ENCODE measurements around the gene CRYL1. TPM values are rescaled to one million over a fixed set of nuclear protein-coding genes. Genes with fewer than 3 reads are reported as not detected.

Gene CRYL1
- total RNA-seq, 1 experiment from 2014 or later = 22.9 TPM

DNA sequence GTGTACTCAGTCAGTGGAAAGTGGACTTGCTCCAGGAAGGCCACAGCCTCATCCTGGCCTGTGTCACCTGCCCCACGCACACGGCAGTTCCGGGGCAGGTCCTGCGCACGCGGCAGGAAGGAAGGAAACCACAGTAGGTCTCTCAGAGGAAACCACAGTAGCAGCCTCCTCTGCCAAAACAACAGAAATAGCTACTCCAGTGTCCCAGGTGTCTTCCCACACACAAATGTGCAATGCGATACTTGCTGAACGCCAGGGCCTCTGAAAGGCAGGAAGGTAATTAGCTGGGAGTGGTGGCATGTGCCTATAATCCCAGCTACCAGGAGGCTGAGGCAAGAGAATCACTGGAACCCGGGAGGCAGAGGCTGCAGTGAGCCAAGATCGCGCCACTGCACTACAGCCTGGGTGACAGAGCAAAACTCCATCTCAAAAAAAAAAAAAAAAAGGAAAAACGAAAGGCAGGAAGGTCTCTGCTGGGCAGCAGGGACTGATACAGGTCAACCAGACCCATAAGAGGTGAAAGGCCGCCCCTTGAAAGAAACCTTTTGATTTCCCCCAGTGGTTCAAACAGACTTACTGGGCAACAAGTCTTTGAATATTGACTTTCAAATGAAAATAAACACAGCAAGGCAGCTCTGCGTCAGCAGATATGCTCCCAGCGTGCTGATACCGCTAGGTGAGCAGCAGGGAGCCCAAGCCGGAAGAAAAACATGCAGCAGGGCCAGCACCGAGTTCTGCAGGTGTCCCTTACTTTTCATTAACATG, 49.5 kb downstream of the CRYL1 start:
- H3K9me3 ChIP-seq = no peaks in the 10 kb centered on the region
- no peaks in the 10 kb centered on the region for H3K27me3 ChIP-seq
- no peak overlapping the region for H3K4me3 ChIP-seq
- no peaks in the 10 kb centered on the region for H3K36me3 ChIP-seq
- no peak for DNase-seq

DNA sequence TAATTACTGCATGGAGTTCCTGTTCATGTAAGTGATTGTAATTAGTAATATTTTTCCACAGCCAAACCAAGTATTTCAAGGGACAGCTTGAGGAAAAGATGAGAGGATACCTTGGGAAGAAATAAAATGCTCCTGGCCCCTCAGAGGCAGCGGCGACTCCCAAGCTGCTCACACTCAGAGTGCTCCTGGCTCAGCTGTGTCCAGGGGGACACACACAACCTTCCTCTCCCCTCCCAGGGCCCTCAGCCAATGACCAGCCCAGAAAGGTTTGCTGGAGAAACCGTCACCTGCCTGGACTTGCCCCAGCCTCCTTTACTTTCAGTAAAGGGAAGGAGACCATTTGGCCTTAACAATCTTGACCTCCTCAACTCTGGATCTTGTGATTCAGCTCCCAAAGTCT, 51.1 kb downstream of the CRYL1 start:
- Histone ChIP-seq H3K36me3 (no peaks in the 10 kb centered on the region), H3K4me3 (no peak overlapping the region), H3K9me3 (no peaks in the 10 kb centered on the region), H3K27me3 (no peaks in the 10 kb centered on the region)
- DNase-seq = no peak

DNA sequence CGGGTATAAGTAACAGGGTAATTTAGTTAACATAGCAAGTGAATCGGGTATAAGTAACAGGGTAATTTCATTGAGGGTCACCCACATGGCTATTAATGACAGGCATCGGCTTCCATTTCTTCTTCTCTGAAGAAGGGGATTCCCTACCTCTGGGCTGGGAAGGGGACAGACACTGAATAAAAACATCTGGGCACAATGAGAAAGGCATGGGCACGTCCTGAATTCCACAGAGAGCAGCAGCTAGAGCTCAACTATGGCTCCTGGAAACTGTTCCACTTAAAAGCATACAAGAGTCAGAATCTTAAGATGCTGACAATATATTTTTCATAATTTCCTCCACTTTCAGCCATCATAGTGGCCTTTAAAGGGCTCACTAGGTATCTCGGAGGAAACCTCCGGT, 51.8 kb downstream of the CRYL1 start:
- no peaks in the 10 kb centered on the region for H3K9me3 ChIP-seq
- DNase-seq = no peak
- no peaks in the 10 kb centered on the region for H3K36me3 ChIP-seq
- no peaks in the 10 kb centered on the region for H3K27me3 ChIP-seq
- no peak overlapping the region for H3K4me3 ChIP-seq

DNA sequence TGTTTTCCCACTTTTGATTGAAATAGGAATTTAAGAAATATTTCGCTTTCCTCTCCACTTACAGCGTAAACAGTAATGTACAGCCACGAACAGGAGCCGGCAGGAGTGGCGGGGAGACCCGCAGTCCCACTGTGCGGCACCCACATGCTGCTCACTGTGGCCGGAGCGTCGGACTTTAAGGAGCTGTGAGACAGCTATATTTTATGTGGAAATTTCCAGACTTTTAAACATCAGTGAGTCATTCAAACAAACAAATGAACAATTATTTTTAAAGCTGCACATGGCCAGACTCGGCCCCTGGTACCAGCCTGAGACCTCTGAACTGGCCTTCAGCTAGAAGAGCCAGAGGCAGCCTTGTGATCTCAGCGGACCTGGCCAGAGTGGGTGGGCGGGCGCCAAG, 52.5 kb downstream of the CRYL1 start:
- H3K27me3 ChIP-seq = no peaks in the 10 kb centered on the region
- no peak overlapping the region for H3K4me3 ChIP-seq
- DNase-seq = no peak
- H3K9me3 ChIP-seq = no peaks in the 10 kb centered on the region
- H3K36me3 ChIP-seq = no peaks in the 10 kb centered on the region

DNA sequence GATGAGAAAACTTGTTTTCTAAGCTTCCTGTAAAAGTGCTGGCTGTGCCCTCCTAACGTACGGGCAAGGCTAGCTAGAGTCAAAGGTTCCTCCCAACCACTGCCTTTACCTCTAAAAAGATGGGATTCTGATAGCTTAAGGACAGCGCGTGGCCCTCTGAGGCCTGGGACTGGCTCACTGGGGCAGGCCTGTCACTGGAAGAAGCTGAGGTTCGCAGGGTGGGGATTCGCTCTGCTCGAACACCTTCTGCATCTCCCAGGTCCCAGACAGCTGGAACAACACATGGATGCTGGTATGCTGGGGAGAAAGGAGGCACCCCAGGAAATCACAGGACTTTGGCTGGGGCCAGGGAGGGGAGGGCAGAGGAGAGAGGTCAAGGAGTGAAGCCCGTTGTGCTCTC, 53.1 kb downstream of the CRYL1 start:
- DNase-seq = no peak
- no peaks in the 10 kb centered on the region for H3K27me3 ChIP-seq
- no peaks in the 10 kb centered on the region for H3K9me3 ChIP-seq
- no peak overlapping the region for H3K4me3 ChIP-seq
- no peaks in the 10 kb centered on the region for H3K36me3 ChIP-seq

DNA sequence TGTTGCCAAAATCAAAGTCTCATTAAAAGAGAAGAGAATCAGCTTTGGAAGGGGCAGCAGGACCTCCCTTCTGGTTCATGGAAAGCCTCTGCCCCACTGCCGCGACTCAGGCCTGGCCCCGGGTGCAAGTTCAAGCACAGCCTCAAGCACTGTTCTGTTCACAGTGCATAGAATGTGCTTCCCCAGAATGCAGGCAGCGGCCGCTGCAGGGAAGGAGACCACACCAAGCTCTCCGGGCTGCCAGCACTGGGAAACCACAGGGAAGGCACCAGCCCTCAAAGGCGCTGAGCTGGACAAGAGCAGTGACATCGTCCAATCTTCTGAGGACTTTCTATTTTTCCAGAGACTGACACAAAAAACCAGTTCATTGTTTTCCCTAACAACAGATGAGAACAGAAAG, 55.5 kb downstream of the CRYL1 start:
- DNase-seq = no peak
- no peak overlapping the region for H3K4me3 ChIP-seq
- H3K27me3 ChIP-seq = no peaks in the 10 kb centered on the region
- no peaks in the 10 kb centered on the region for H3K9me3 ChIP-seq
- no peaks in the 10 kb centered on the region for H3K36me3 ChIP-seq

DNA sequence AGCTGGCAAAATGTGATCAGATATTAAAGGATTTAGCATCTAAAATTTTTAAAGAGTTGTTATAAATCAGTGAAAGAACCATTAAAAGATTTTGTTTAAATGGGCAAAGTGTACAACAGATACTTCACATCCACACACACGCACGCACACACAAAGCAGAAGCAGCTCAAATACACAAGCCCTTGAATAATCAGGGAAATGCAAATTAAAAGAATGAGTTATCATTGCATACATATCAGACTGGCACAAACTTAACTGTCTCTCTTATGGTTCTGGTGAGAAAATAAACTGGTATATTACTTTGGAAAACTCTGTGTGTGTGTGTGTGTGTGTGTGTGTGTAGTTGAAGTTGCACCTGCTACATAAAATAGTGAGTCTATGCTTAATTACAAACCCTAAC, 59.3 kb downstream of the CRYL1 start:
- H3K4me3 ChIP-seq = no peak overlapping the region
- H3K9me3 ChIP-seq = no peaks in the 10 kb centered on the region
- no peak for DNase-seq
- no peaks in the 10 kb centered on the region for H3K27me3 ChIP-seq
- H3K36me3 ChIP-seq = no peaks in the 10 kb centered on the region

DNA sequence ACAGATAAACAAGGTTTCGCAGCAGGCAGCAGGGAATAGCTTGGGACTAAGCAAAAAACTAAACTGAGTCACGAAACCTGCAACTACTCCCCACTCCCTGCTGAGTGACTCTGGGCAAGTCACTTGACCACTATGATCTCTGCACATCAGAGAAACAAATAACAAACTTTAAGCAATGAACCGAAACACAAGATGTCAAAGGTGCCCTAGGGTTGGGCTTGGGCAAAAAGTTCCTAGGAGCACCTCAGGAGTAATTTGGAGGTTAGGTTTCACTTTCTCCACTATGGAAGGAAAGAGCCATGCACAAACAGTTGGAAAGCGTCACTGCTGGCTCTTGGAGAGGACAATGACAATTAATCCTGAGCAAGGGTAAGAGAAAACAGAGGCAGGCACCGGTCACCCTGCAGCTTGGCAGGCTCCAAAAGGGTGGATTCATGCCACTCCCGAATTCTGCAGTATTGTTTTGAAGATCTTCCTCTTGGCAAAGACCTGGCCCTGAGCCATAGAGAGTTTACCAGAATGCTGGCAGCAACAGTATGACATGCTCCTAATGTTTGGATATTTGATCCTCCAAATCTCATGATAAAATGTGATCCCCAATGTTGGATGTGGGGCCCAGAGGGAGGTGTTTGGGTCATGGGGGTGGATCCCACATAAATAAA, 60.3 kb downstream of the CRYL1 start:
- H3K9me3 ChIP-seq = no peaks in the 10 kb centered on the region

DNA sequence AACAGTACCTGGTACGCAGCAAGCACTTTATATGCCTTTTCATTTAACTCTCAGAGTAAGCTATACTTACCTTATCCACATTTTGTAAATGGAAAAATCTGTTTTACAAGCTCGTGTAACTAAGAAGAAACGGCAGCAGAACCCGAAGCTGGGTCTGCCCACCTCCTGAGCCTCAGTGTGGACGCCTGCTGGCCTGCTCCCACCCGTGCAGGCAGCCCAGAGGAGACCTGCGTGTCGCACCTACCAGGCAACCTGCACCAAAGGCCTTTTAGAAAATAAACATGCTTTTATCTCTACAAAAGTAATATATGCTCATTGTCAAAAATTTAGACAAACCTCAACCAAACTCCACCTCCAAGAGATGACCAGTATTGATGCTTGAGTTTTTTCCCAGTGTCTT, 62.7 kb downstream of the CRYL1 start:
- H3K36me3 ChIP-seq = no peaks in the 10 kb centered on the region
- no peaks in the 10 kb centered on the region for H3K27me3 ChIP-seq
- DNase-seq = no peak
- no peak overlapping the region for H3K4me3 ChIP-seq
- H3K9me3 ChIP-seq = no peaks in the 10 kb centered on the region

More for the DNA sequence above, 60.3 kb downstream of the CRYL1 start:
- peak overlapping the region; percentile 10; the same call in 1 of the 2 replicates for H3K4me3 ChIP-seq
- DNase-seq = peak; percentile 82
- no peaks in the 10 kb centered on the region for H3K27me3 ChIP-seq
- H3K36me3 ChIP-seq = no peaks in the 10 kb centered on the region

DNA sequence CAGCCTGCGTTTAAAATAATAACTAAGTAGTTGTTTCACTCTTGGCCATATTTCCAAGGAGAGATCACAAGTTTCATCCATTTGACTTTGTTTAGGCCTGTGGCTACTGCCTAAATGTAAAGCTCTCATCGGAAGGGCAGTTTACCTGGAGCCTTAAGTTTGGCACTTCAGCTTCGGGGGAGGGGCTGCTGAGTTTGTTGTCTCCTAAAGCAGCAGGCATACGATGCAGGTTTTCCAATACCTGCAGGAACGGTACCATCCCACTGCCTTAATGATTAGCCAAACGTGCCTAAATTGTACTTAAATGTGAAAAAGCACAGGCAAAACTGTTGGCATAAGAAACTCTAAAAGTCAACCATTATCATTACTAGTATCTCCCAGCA, 63.1 kb downstream of the CRYL1 start:
- Histone ChIP-seq H3K36me3 (no peaks in the 10 kb centered on the region), H3K27me3 (no peaks in the 10 kb centered on the region), H3K4me3 (no peak overlapping the region), H3K9me3 (no peaks in the 10 kb centered on the region)
- no peak for DNase-seq

DNA sequence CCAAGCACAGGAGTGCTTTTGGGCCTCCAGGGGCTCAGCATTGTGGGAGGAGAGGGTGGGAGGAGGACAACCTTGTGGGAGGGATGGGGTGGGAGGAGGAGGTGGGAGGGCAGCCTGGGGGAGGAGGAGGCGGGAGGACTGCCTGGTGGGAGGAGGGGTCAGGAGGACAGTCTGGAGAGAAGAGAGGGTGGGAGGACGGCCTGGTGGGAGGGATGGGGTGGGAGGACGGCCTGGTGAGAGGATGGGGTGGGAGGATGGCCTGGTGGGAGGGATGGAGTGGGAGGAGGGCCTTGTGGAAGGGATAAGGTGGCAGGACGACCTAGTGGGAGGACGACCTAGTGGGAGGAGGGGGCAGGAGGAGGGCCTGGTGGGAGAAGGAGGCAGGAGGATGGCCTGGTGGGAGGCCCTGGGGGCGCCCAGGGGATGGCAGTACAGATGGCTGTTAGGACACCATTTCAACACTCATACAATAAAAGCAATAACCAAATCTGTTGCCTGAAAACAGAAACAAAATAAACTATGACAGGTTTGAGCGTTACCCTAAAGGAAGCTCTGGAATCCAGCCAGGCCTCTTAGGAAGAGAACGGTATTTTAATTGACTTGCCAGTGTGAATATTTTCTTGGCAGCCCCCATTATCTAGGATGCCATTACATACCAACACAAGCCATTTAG, 63.7 kb downstream of the CRYL1 start:
- H3K9me3 ChIP-seq = no peaks in the 10 kb centered on the region
- no peaks in the 10 kb centered on the region for H3K36me3 ChIP-seq
- H3K4me3 ChIP-seq = no peak overlapping the region
- no peaks in the 10 kb centered on the region for H3K27me3 ChIP-seq
- peak; percentile 36 for DNase-seq

DNA sequence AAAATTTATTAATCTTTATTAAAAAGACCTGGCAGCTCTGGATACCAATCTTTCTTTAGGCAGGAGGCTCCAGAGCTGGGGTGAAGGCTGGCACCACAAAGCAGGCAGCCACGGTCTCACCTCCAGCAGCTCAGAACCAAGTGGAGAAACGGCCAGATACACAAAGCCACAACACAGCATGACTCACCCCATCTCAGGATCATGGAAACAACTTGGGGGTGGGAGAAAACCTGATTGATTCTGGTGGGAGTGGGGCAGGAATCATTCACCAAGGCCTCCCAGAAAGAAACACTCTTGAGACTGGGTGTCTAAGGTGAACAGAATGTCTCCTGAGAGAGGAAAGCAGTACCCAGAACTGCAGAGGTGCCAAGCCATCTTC, 64.2 kb downstream of the CRYL1 start:
- Histone ChIP-seq H3K27me3 (no peaks in the 10 kb centered on the region), H3K9me3 (no peaks in the 10 kb centered on the region), H3K4me3 (no peak overlapping the region), H3K36me3 (no peaks in the 10 kb centered on the region)
- DNase-seq = peak; percentile 31

DNA sequence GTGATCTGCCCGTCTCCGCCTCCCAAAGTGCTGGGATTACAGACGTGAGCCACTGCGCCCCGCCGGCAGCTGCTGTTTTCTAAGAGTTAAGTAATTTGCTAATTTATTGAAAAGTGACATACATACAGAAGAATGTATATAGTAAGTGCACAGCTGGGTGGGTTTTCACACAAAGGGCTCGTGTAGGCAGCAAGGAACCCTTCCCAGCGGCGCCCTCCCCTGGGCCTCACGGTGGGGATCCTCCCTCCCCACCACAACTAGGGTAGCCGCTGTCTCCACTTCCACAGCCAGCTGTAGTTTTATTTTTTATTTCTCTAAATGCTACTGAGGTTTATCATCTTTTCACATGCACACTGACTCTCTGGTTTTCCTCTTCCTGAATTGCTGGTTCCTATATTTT, 64.9 kb downstream of the CRYL1 start:
- DNase-seq = no peak

DNA sequence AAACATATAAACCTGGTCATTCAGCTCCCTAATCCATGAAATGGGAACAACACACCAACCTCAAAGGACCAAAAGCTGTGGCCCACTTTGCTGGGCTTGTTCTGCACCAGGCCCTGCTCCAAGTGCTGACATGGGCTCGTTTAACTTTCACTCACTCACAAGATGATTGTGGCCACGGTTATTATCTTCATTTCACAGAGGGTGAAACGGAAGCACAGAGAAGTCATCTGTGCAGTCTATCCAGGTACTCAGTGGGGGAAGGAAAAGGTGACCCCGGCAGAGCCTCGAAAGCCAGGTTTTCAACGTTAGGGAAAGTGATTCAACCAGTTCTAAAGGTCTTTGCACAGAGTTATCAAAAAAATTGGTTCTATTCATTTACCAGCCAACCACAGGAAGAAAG, 68.0 kb downstream of the CRYL1 start:
- no peak for DNase-seq
- Histone ChIP-seq H3K9me3 (no peaks in the 10 kb centered on the region), H3K27me3 (no peaks in the 10 kb centered on the region), H3K4me3 (no peak overlapping the region), H3K36me3 (no peaks in the 10 kb centered on the region)

More for the DNA sequence above, 64.9 kb downstream of the CRYL1 start:
- no peaks in the 10 kb centered on the region for H3K36me3 ChIP-seq
- no peak overlapping the region for H3K4me3 ChIP-seq
- H3K9me3 ChIP-seq = no peaks in the 10 kb centered on the region
- H3K27me3 ChIP-seq = no peaks in the 10 kb centered on the region

DNA sequence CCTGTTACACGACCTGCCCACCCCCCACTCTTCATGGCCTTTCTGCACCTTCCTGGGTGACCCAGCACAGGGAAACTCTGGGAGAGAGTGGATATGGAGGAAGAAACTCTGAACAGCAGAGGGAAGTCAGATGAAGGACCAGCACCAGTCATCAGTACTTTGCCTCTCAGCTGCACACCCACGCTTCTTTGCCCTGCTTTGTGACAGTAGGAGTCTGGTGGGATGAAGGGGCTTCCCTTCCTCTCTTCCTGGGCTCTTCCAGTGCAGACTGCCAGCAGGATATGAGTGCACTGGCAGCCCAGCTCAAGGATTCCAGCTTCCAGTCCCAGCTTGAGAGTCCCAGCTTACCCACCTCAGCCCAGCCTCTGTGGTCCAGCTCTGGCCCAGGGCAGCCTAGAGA, 68.9 kb downstream of the CRYL1 start:
- H3K4me3 ChIP-seq = no peak overlapping the region
- no peaks in the 10 kb centered on the region for H3K27me3 ChIP-seq
- no peaks in the 10 kb centered on the region for H3K9me3 ChIP-seq
- no peak for DNase-seq
- H3K36me3 ChIP-seq = no peaks in the 10 kb centered on the region

DNA sequence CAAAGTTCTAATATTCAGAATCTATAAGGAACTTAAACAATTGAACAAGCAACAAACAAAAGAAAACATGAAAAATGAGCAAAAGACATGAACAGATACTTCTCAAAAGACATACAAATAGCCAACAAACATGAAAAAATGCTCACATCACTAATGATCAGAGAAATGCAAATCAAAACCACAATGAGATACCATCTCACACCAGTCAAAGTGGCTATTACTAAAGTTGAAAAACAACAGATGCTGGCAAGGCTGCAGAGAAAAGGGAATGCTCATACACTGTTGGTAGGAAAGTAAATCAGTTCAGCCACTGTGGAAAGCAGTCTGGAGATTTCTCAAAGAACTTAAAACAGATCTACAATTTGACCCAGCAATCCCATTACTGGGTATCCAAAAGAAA, 74.3 kb downstream of the CRYL1 start:
- no peaks in the 10 kb centered on the region for H3K36me3 ChIP-seq
- no peak for DNase-seq
- H3K9me3 ChIP-seq = peaks cover 10% of the 10 kb centered on the region
- no peaks in the 10 kb centered on the region for H3K27me3 ChIP-seq
- no peak overlapping the region for H3K4me3 ChIP-seq

DNA sequence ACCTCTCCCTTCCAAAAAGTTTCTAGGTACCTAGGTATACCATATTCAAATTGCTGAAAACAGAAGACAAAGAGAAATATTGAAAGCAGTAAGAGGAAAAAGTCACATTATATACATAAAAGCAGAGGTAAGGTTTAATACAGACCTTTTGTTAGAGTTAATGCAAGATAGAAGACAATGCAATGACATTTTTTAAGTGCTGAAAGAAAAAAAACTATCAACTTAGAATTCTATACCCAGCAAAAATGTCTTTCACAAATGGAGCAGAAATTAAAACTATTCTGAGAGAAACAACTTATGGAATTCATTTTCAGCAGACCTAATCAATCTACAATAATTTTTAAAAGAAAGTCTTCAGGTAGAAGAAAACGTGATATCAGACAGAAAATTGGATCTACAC, 77.2 kb downstream of the CRYL1 start:
- Histone ChIP-seq H3K36me3 (no peaks in the 10 kb centered on the region), H3K9me3 (peaks cover 10% of the 10 kb centered on the region), H3K27me3 (no peaks in the 10 kb centered on the region), H3K4me3 (no peak overlapping the region)
- DNase-seq = no peak

DNA sequence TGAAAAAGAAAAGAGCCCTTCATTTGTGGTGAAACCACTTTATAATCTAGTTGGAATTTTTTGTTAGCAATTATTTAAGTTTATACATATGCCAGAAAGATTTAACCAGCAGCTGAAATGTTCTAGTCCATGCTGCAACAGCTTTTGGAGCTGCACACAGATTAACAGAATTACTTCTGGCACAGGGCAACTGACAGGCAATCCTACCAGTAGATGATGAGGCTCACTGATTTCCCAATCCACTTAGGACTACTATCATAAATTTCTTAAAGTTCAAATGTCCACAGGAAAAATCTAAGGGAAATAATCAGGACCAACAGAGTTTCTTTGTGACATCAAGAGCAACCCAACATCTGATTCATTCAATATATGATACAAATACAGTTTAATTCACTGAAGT, 78.8 kb downstream of the CRYL1 start:
- no peak for DNase-seq
- Histone ChIP-seq H3K4me3 (no peak overlapping the region), H3K27me3 (no peaks in the 10 kb centered on the region), H3K9me3 (peaks cover 10% of the 10 kb centered on the region), H3K36me3 (no peaks in the 10 kb centered on the region)
